ES-I3 (cell line): ENCODE data around the gene KCNK4.
A peak's percentile ranks its signal among the peaks of the same experiment; 100 is the strongest.

Experiments
- H3K36me3 ChIP-seq: 2 replicates; pipeline ENCODE4 v1.6.1; 2013; ENCODE audit warnings: mild to moderate bottlenecking, low read length, control low read depth, moderate library complexity; ENCODE audit not compliant: insufficient read depth
- H3K4me1 ChIP-seq: 2 replicates; pipeline ENCODE4 v1.6.1; 2013; ENCODE audit warnings: mild to moderate bottlenecking, control low read depth, low read length; ENCODE audit not compliant: insufficient read depth
- H3K9ac ChIP-seq: 2 replicates; pipeline ENCODE4 v1.6.1; 2013; ENCODE audit warnings: low read depth, mild to moderate bottlenecking, low read length, moderate library complexity
- H3K9me3 ChIP-seq: 2 replicates; pipeline ENCODE4 v1.6.1; 2013; ENCODE audit warnings: mild to moderate bottlenecking, low read length, moderate library complexity; ENCODE audit not compliant: control insufficient read depth, insufficient read depth

KCNK4 gene

DNA sequence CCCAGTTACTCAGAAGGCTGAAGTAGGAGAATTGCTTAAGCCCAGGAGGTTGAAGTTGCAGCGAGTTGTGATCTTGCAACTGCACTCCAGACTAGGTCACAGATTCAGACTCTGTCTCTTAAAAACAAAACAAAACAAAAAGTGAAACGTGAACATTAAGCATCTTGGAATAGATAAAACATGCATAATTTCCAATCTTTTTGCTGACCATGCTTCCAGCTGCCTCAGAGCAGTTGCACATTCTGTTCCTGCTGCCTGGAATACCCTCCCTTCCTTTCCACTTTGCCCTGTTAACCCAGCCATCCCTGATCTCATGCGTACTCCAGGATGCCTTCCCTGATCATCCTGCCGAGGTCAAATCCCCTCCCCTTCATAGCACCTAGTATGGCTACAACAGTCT, 48.2 kb downstream of the KCNK4 start:
- Histone ChIP-seq H3K4me1 (peaks cover 7% of the 10 kb centered on the region; the same call in 1 of the 2 replicates), H3K9ac (no peak overlapping the region), H3K36me3 (no peaks in the 10 kb centered on the region), H3K9me3 (no peaks in the 10 kb centered on the region)

DNA sequence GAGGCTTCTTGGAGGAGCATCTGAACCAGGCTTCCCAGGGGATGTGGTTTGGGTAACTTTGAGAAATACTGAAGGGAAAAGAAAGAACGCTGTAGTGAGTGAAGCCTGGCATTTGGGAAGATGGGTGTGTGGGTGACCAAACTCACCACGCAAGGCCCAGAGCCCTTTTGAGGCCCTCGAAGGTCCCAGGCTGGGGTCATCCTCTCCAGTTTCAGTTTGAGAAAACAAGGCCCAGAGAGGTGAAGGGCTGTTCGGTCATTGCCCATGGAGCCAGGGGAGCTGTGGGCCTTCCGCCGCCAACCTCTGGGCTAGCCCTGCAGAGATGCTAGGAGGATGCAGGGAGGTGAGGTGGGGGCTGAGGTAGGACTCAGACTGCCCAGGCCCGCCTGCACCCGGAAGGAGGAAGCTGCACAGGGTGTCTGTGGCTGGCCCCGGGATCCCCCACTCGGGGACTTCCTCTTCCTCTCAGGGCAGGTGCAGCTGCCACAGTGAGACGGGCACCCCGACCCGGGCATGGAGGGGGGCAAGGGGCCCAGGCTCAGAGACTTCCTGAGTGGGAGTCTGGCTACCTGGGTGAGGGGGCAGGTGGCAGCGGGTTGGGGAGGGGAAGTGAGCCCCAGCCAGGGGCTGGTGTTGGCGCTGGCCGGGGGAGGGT, 48.8 kb downstream of the KCNK4 start, which contains the start of gene CCDC88B:
TSS of gene CCDC88B (plus strand) at position 451 of the 655 bp plus-strand sequence. CDS start at position 514, 63 bp downstream.
- peaks cover 7% of the 10 kb centered on the region; the same call in 1 of the 2 replicates for H3K4me1 ChIP-seq
- peak within 1 kb of the TSS; percentile 82 for H3K9ac ChIP-seq
- H3K36me3 ChIP-seq = no peaks in the 10 kb centered on the region
- H3K9me3 ChIP-seq = no peaks in the 10 kb centered on the region

- H3K36me3 ChIP-seq = no peaks in the 10 kb centered on the region
- H3K9ac ChIP-seq = peak overlapping the region; percentile 82
- peaks cover 7% of the 10 kb centered on the region; the same call in 1 of the 2 replicates for H3K4me1 ChIP-seq
- H3K9me3 ChIP-seq = no peaks in the 10 kb centered on the region
Observed at GRCh38 chr11:64340671-64341335, 49.7 kb downstream of the KCNK4 start.

- H3K36me3 ChIP-seq = no peaks in the 10 kb centered on the region
- peak overlapping the region; percentile 82; the same call in 1 of the 2 replicates for H3K9ac ChIP-seq
- no peaks in the 10 kb centered on the region for H3K9me3 ChIP-seq
- peaks cover 7% of the 10 kb centered on the region; the same call in 1 of the 2 replicates for H3K4me1 ChIP-seq
Observed at GRCh38 chr11:64341429-64341828, 50.3 kb downstream of the KCNK4 start.

GRCh38 chr11:64341851-64342791, 51.0 kb downstream of the KCNK4 start:
- peak overlapping the region; percentile 82; the same call in 1 of the 2 replicates for H3K9ac ChIP-seq
- no peaks in the 10 kb centered on the region for H3K36me3 ChIP-seq
- H3K4me1 ChIP-seq = peaks cover 7% of the 10 kb centered on the region; the same call in 1 of the 2 replicates

DNA sequence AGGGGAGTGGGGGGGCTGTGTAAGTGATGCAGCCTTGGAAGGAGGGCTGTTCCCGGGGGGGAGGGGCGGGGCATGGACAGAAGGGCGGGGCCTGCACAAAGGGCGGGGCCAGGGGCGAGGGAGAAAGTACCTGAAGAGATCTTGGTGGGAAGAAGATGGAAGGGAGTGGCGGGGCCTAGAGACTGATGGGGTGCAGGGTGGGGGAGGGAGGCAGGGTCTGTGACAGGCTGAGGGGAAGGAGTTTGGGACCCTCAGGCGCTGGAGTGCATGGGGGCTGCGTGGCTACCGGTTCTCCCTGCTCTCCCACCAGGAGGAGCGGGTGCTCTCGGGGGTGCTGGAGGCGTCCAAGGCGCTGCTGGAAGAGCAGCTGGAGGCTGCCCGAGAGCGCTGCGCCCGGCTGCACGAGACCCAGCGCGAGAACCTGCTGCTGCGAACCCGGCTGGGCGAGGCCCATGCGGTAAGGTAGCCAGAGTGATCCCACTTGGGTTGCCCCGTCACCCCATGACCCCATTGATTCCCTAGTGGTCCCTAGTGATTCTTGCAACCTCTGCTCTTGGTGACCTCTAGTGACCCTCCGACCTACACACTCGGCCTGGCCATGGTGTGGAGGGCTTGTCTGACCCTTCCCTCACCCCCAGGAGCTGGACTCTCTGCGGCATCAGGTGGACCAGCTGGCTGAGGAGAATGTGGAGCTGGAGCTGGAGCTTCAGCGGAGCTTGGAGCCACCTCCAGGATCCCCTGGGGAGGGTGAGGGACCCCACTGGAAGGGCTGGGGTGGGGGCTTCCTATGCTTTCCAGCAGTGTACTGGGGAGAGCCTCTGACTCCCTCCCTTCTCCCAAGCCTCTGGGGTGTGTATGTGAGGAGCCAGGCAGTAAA, 52.0 kb downstream of the KCNK4 start:
- H3K4me1 ChIP-seq = peaks cover 8% of the 10 kb centered on the region; the same call in 1 of the 2 replicates
- H3K36me3 ChIP-seq = no peaks in the 10 kb centered on the region
- H3K9me3 ChIP-seq = no peaks in the 10 kb centered on the region
- H3K9ac ChIP-seq = no peak overlapping the region

More at GRCh38 chr11:64341851-64342791, 51.0 kb downstream of the KCNK4 start:
- no peaks in the 10 kb centered on the region for H3K9me3 ChIP-seq

GRCh38 chr11:64343767-64344559, 52.9 kb downstream of the KCNK4 start:
- peaks cover 15% of the 10 kb centered on the region; the same call in 1 of the 2 replicates for H3K4me1 ChIP-seq
- H3K9me3 ChIP-seq = no peaks in the 10 kb centered on the region
- no peaks in the 10 kb centered on the region for H3K36me3 ChIP-seq
- H3K9ac ChIP-seq = no peak overlapping the region

GRCh38 chr11:64344787-64345186, 53.7 kb downstream of the KCNK4 start:
- Histone ChIP-seq H3K4me1 (peaks cover 15% of the 10 kb centered on the region; the same call in 1 of the 2 replicates), H3K9ac (no peak overlapping the region), H3K9me3 (no peaks in the 10 kb centered on the region), H3K36me3 (no peaks in the 10 kb centered on the region)

- H3K4me1 ChIP-seq = peaks cover 15% of the 10 kb centered on the region; the same call in 1 of the 2 replicates
- no peaks in the 10 kb centered on the region for H3K9me3 ChIP-seq
- no peaks in the 10 kb centered on the region for H3K36me3 ChIP-seq
- H3K9ac ChIP-seq = no peak overlapping the region
Observed at GRCh38 chr11:64347193-64347867, 56.2 kb downstream of the KCNK4 start.

DNA sequence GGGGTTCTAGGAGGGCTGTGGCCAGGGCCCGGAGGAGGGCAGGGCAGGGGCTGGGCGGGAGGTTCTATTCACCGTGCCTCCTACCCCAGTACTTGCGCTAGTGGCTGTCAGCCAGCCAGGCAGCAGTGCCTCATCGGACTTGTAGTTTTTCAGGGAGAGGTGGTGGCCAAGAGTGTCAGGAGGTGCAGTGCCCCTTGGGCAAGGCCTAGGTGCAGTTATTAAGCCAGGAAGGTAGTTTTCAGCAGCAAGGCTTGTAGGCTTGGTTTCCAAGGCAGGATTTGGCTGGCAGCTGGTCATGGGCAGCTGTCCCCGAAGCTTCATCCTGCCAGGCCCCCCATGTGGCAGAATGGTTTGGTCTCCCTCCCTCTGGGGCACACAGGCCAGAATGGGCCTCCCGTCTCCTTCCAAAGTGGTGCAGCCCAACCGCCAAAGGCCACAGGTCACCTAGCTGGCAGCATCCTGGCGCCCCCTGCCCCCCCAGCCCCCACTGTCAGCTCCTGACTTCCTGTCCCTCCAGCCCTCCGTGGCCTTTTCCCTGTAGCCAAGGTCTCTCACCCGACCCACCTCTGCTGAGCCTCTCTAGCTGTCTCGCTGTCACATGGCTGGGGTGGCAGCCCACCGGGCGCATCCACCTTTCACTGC, 57.4 kb downstream of the KCNK4 start:
- H3K36me3 ChIP-seq = no peaks in the 10 kb centered on the region
- no peak overlapping the region for H3K9ac ChIP-seq
- H3K4me1 ChIP-seq = peaks cover 9% of the 10 kb centered on the region; the same call in 1 of the 2 replicates
- H3K9me3 ChIP-seq = no peaks in the 10 kb centered on the region

GRCh38 chr11:64349025-64349387, 57.9 kb downstream of the KCNK4 start:
- H3K4me1 ChIP-seq = peaks cover 8% of the 10 kb centered on the region; the same call in 1 of the 2 replicates
- H3K9me3 ChIP-seq = no peaks in the 10 kb centered on the region
- no peak overlapping the region for H3K9ac ChIP-seq
- H3K36me3 ChIP-seq = no peaks in the 10 kb centered on the region

DNA sequence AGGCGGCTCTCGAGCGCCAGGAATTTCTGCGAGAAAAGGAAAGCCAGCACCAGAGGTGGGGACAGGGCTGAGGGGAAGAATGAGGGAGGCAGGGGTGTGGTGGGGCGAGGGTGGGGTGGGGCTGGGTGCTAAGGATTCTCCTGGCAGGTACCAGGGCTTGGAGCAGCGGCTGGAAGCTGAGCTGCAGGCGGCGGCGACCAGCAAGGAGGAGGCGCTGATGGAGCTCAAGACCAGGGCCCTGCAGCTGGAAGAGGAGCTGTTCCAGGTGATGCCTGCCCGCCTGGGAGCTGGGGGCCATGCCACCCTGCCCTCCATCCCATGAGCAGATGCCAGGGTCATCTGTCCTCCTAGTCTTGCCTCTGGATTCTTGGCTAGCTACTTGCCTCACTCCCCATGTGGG, 58.3 kb downstream of the KCNK4 start:
- Histone ChIP-seq H3K36me3 (no peaks in the 10 kb centered on the region), H3K9ac (no peak overlapping the region), H3K9me3 (no peaks in the 10 kb centered on the region), H3K4me1 (peaks cover 8% of the 10 kb centered on the region; the same call in 1 of the 2 replicates)
